ENCODE results near the gene SUCO. TPM values are rescaled to one million over a fixed set of nuclear protein-coding genes. Genes with fewer than 3 reads are reported as not detected.

SUCO gene
- total RNA-seq, 1 experiment from 2014 or later, result 50.3 TPM

GRCh38 chr1:172536256-172536655, 3.3 kb downstream of the SUCO start:
- Histone ChIP-seq H3K4me1 (peaks cover 13% of the 10 kb centered on the region; the same call in 1 of the 2 replicates), H3K9me3 (no peaks in the 10 kb centered on the region), H3K36me3 (ENCODE audit: control insufficient read depth, insufficient read depth, low read length) (no peaks in the 10 kb centered on the region; the same call in 1 of the 2 replicates), H3K27me3 (replicated peaks; ENCODE audit: control insufficient read depth, insufficient read depth, low read length) (no peaks in the 10 kb centered on the region), H3K4me3 (ENCODE audit: low read depth, low read length) (no peak overlapping the region)
- intact Hi-C loops (cut with micrococcal nuclease; ENCODE audit: unreplicated experiment), result no loop called here
- TF ChIP-seq, protein P1, sequence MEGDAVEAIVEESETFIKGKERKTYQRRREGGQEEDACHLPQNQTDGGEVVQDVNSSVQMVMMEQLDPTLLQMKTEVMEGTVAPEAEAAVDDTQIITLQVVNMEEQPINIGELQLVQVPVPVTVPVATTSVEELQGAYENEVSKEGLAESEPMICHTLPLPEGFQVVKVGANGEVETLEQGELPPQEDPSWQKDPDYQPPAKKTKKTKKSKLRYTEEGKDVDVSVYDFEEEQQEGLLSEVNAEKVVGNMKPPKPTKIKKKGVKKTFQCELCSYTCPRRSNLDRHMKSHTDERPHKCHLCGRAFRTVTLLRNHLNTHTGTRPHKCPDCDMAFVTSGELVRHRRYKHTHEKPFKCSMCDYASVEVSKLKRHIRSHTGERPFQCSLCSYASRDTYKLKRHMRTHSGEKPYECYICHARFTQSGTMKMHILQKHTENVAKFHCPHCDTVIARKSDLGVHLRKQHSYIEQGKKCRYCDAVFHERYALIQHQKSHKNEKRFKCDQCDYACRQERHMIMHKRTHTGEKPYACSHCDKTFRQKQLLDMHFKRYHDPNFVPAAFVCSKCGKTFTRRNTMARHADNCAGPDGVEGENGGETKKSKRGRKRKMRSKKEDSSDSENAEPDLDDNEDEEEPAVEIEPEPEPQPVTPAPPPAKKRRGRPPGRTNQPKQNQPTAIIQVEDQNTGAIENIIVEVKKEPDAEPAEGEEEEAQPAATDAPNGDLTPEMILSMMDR (IDR thresholded peaks at IDR 0.05; ENCODE audit: insufficient read depth in 1 of 2, low read depth in 1 of 2, low read length in 1 of 2, severe bottlenecking in 1 of 2, unreplicated experiment in 1 of 2), result no peak
- DNase-seq, result no peak
- Mint-ChIP-seq H3K9me3 (ENCODE audit: unreplicated experiment) (no peaks in the 10 kb centered on the region), H3K36me3 (ENCODE audit: insufficient read depth, unreplicated experiment) (peaks cover 20% of the 10 kb centered on the region), H3K27ac (ENCODE audit: unreplicated experiment) (no peak overlapping the region), H3K27me3 (ENCODE audit: insufficient read depth, unreplicated experiment) (no peaks in the 10 kb centered on the region), H3K4me3 (ENCODE audit: unreplicated experiment) (no peak overlapping the region), H3K4me1 (ENCODE audit: low read depth, unreplicated experiment) (peaks cover 33% of the 10 kb centered on the region)
- BruUV-seq (replicated peaks), result no TSS peak
- ChIA-PET POLR2A (no interaction called here), CTCF (no interaction called here)

- TF ChIP-seq, protein P1 (IDR thresholded peaks at IDR 0.05; ENCODE audit: insufficient read depth in 1 of 2, low read depth in 1 of 2, low read length in 1 of 2, severe bottlenecking in 1 of 2, unreplicated experiment in 1 of 2), result no peak
- H3K27ac Mint-ChIP-seq (ENCODE audit: unreplicated experiment), result no peak overlapping the region
- no peak overlapping the region for H3K4me3 ChIP-seq (ENCODE audit: low read depth, low read length)
- ChIA-PET POLR2A (no interaction called here), CTCF (no interaction called here)
- H3K9me3 Mint-ChIP-seq (ENCODE audit: unreplicated experiment), result no peaks in the 10 kb centered on the region
- peaks cover 19% of the 10 kb centered on the region for H3K36me3 Mint-ChIP-seq (ENCODE audit: insufficient read depth, unreplicated experiment)
- no peaks in the 10 kb centered on the region for H3K27me3 Mint-ChIP-seq (ENCODE audit: insufficient read depth, unreplicated experiment)
- H3K9me3 ChIP-seq, result no peaks in the 10 kb centered on the region
- peaks cover 9% of the 10 kb centered on the region; the same call in 1 of the 2 replicates for H3K4me1 ChIP-seq
- BruUV-seq (replicated peaks), result no TSS peak
- DNase-seq, result no peak
- no peaks in the 10 kb centered on the region; the same call in 1 of the 2 replicates for H3K36me3 ChIP-seq (ENCODE audit: control insufficient read depth, insufficient read depth, low read length)
- no peak overlapping the region for H3K4me3 Mint-ChIP-seq (ENCODE audit: unreplicated experiment)
- H3K4me1 Mint-ChIP-seq (ENCODE audit: low read depth, unreplicated experiment), result peaks cover 35% of the 10 kb centered on the region
- intact Hi-C loops (cut with micrococcal nuclease; ENCODE audit: unreplicated experiment), result no loop called here
- H3K27me3 ChIP-seq (replicated peaks; ENCODE audit: control insufficient read depth, insufficient read depth, low read length), result no peaks in the 10 kb centered on the region
Measured at GRCh38 chr1:172537366-172537765, 4.4 kb downstream of the SUCO start.

GRCh38 chr1:172537827-172538391, 5.0 kb downstream of the SUCO start:
- Mint-ChIP-seq H3K9me3 (ENCODE audit: unreplicated experiment) (no peaks in the 10 kb centered on the region), H3K27me3 (ENCODE audit: insufficient read depth, unreplicated experiment) (no peaks in the 10 kb centered on the region), H3K4me1 (ENCODE audit: low read depth, unreplicated experiment) (peaks cover 41% of the 10 kb centered on the region), H3K36me3 (ENCODE audit: insufficient read depth, unreplicated experiment) (peaks cover 14% of the 10 kb centered on the region), H3K4me3 (ENCODE audit: unreplicated experiment) (no peak overlapping the region), H3K27ac (ENCODE audit: unreplicated experiment) (no peak overlapping the region)
- Histone ChIP-seq H3K9me3 (no peaks in the 10 kb centered on the region), H3K36me3 (ENCODE audit: control insufficient read depth, insufficient read depth, low read length) (no peaks in the 10 kb centered on the region; the same call in 1 of the 2 replicates), H3K4me3 (ENCODE audit: low read depth, low read length) (no peak overlapping the region), H3K27me3 (replicated peaks; ENCODE audit: control insufficient read depth, insufficient read depth, low read length) (no peaks in the 10 kb centered on the region), H3K4me1 (peaks cover 9% of the 10 kb centered on the region; the same call in 1 of the 2 replicates)
- intact Hi-C loops (cut with micrococcal nuclease; ENCODE audit: unreplicated experiment), result no loop called here
- TF ChIP-seq, protein P1 (IDR thresholded peaks at IDR 0.05; ENCODE audit: insufficient read depth in 1 of 2, low read depth in 1 of 2, low read length in 1 of 2, severe bottlenecking in 1 of 2, unreplicated experiment in 1 of 2), result no peak
- BruUV-seq (replicated peaks), result no TSS peak
- CTCF ChIA-PET, result no interaction called here
- POLR2A ChIA-PET, result no interaction called here
- DNase-seq, result no peak
